ENCODE results near the gene FLCN.

DNA sequence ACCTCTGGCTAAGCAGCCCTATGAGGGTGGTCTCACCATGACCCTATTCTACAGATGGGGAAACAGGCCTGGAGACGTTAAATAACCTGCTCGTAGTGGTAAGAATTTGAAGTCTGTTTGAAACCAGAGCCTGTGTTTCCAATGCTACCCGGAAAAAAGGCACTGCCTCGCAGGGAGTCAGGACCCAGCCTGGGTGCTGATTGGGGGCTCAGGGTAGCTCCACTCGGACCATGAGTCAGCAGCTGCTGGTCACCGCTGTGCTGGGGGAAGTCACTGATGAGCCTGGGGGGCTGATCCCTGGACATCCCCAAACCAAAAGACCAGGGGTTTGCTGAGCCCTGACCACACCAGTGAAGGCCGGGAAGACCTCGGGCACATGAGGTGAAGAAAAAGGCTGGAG lies 21.4 kb downstream of the FLCN start:
- TF ChIP-seq, protein P1, sequence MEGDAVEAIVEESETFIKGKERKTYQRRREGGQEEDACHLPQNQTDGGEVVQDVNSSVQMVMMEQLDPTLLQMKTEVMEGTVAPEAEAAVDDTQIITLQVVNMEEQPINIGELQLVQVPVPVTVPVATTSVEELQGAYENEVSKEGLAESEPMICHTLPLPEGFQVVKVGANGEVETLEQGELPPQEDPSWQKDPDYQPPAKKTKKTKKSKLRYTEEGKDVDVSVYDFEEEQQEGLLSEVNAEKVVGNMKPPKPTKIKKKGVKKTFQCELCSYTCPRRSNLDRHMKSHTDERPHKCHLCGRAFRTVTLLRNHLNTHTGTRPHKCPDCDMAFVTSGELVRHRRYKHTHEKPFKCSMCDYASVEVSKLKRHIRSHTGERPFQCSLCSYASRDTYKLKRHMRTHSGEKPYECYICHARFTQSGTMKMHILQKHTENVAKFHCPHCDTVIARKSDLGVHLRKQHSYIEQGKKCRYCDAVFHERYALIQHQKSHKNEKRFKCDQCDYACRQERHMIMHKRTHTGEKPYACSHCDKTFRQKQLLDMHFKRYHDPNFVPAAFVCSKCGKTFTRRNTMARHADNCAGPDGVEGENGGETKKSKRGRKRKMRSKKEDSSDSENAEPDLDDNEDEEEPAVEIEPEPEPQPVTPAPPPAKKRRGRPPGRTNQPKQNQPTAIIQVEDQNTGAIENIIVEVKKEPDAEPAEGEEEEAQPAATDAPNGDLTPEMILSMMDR (IDR thresholded peaks at IDR 0.05): no peak
- no peak for TF ChIP-seq POLR2A (IDR thresholded peaks at IDR 0.05)

Data from vagina (tissue), 2 donors.